Hepatocyte (in vitro differentiated cells): ENCODE results near the gene CPXCR1. TPM values are rescaled to one million over a fixed set of nuclear protein-coding genes. Genes with fewer than 3 reads are reported as not detected.
"Not testable (repeated sequence)": the region's sequence is repeated elsewhere in the genome, so short reads cannot be mapped to it uniquely, and the experiment has no call there.

Experiments
- DNase-seq: peaks from one replicate; pipeline ENCODE4 v3.0.0-alpha.2; 2016; ENCODE audit warnings: low spot score
- H2AFZ ChIP-seq: fragments of 200-600 bp; sonication (generic); 2 replicates; pipeline ENCODE4 v1.6.0; 2016; ENCODE audit warnings: antibody characterized with exemption, mild to moderate bottlenecking
- H3K27ac ChIP-seq: fragments of 200-600 bp; sonication (generic); 2 replicates; pipeline ENCODE4 v1.5.1; 2016; ENCODE audit warnings: mild to moderate bottlenecking
- H3K27me3 ChIP-seq: fragments of 200-600 bp; sonication (generic); 2 replicates; pipeline ENCODE4 v1.6.1; 2016
- H3K36me3 ChIP-seq: fragments of 200-600 bp; sonication (generic); replicated peaks from 2 replicates; pipeline ENCODE4 v1.5.1; 2016; ENCODE audit warnings: low read depth; ENCODE audit not compliant: insufficient read depth
- H3K4me1 ChIP-seq: fragments of 200-600 bp; sonication (generic); 2 replicates; pipeline ENCODE4 v1.5.1; 2016; ENCODE audit warnings: mild to moderate bottlenecking, moderate library complexity; ENCODE audit not compliant: insufficient read depth
- H3K4me2 ChIP-seq: fragments of 200-600 bp; sonication (generic); 2 replicates; pipeline ENCODE4 v1.6.0; 2016
- H3K4me3 ChIP-seq: fragments of 200-600 bp; sonication (generic); 2 replicates; pipeline ENCODE4 v1.5.1; 2016; ENCODE audit warnings: mild to moderate bottlenecking
- H3K79me2 ChIP-seq: fragments of 200-600 bp; sonication (generic); 2 replicates; pipeline ENCODE4 v1.6.0; 2017; ENCODE audit warnings: mild to moderate bottlenecking
- H3K9me2 ChIP-seq: fragments of 200-600 bp; sonication (generic); replicated peaks from 2 replicates; pipeline ENCODE4 v1.6.0; 2017; ENCODE audit warnings: mild to moderate bottlenecking; ENCODE audit not compliant: insufficient read depth
- H3K9me3 ChIP-seq: fragments of 200-600 bp; sonication (generic); 2 replicates; pipeline ENCODE4 v1.5.1; 2016; ENCODE audit warnings: low read depth, mild to moderate bottlenecking
- H4K20me1 ChIP-seq: fragments of 200-600 bp; sonication (generic); 2 replicates; pipeline ENCODE4 v1.6.0; 2016; ENCODE audit warnings: mild to moderate bottlenecking; ENCODE audit not compliant: insufficient read depth, poor library complexity, severe bottlenecking
- EZH2 ChIP-seq: fragments of 200-600 bp; sonication (generic); IDR thresholded peaks from 2 replicates; pipeline ENCODE4 v1.6.1; 2016; ENCODE audit warnings: antibody characterized with exemption, mild to moderate bottlenecking, borderline replicate concordance
- EZH2phosphoT487 ChIP-seq: fragments of 200-600 bp; sonication (generic); IDR thresholded peaks from one replicate; pipeline ENCODE4 v1.6.1; 2018; ENCODE audit warnings: antibody characterized with exemption, mild to moderate bottlenecking, low read depth, moderate library complexity; ENCODE audit not compliant: unreplicated experiment, severe bottlenecking
- WGBS: methylation state at CpG from one replicate; pipeline ENCODE4 v1.1.6; 2016; ENCODE audit warnings: low lambda C conversion rate; ENCODE audit errors: missing lambda C conversion rate; 5-methylcytosine and 5-hydroxymethylcytosine counted together
- polyA plus RNA-seq: library from polyadenylated mRNA; unstranded; fragments of >200 nt; fragmentation: Nextera tagmentation; extraction: Ambion mirVana; gene quantifications from 2 replicates; pipeline ENCODE4 v1.2.1, GENCODE V29; 2016
- total RNA-seq: library from RNA; depleted of rRNA; stranded (reverse); fragments of >200 nt; gene quantifications from 2 replicates; pipeline ENCODE4 v1.2.3, GENCODE V29; 2014
- TF ChIP-seq, protein P1 (sequence below): fragments of 200-600 bp; sonication (generic); IDR thresholded peaks from 2 replicates; pipeline ENCODE4 v1.5.1; 2016; ENCODE audit warnings: antibody characterized with exemption, mild to moderate bottlenecking; ENCODE audit not compliant: poor library complexity

The CPXCR1 gene
- total RNA-seq (not detected in 2 replicates), polyA plus RNA-seq (not detected in 2 replicates)

DNA sequence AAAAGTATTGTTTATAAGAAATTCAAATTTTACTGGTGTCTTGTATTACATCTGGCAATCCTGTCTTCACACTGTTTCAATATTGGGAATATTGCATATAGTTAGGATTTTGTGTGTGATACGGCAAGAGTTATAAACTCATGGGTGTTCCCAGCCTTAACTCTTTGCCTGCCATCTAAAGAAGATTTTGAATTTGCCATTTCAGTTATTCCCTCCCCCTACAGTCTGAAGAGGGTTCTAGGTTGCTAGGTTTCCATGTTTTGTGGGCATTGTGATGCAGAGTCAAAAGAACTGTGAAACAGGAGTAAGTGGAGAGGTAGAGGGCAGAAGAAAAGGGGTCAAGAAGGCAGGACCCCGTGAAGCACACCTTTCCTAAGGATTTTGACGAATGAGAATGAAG lies at the start of gene CPXCR1:
Gene CPXCR1, plus strand, starts transcription at position 301 of the 400 bp plus-strand sequence. CDS start 6,190 bp downstream, outside the sequence.
- 78% methylated on average over 3 of the region's 3 CpGs for WGBS
- DNase-seq: no peak
- no peaks in the 10 kb centered on the region for H4K20me1 ChIP-seq
- no peaks in the 10 kb centered on the region for H3K9me3 ChIP-seq
- no peaks in the 10 kb centered on the region for H3K27me3 ChIP-seq
- H3K4me2 ChIP-seq: no peak within 1 kb of the TSS
- no peak within 1 kb of the TSS for H2AFZ ChIP-seq
- TF ChIP-seq, protein P1, sequence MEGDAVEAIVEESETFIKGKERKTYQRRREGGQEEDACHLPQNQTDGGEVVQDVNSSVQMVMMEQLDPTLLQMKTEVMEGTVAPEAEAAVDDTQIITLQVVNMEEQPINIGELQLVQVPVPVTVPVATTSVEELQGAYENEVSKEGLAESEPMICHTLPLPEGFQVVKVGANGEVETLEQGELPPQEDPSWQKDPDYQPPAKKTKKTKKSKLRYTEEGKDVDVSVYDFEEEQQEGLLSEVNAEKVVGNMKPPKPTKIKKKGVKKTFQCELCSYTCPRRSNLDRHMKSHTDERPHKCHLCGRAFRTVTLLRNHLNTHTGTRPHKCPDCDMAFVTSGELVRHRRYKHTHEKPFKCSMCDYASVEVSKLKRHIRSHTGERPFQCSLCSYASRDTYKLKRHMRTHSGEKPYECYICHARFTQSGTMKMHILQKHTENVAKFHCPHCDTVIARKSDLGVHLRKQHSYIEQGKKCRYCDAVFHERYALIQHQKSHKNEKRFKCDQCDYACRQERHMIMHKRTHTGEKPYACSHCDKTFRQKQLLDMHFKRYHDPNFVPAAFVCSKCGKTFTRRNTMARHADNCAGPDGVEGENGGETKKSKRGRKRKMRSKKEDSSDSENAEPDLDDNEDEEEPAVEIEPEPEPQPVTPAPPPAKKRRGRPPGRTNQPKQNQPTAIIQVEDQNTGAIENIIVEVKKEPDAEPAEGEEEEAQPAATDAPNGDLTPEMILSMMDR: no peak
- TF ChIP-seq EZH2phosphoT487 (no peak), EZH2 (no peak)
- H3K27ac ChIP-seq: no peak within 1 kb of the TSS
- H3K9me2 ChIP-seq: no peaks in the 10 kb centered on the region
- H3K79me2 ChIP-seq: no peaks in the 10 kb centered on the region
- no peaks in the 10 kb centered on the region for H3K4me1 ChIP-seq
- no peaks in the 10 kb centered on the region for H3K36me3 ChIP-seq
- no peak within 1 kb of the TSS for H3K4me3 ChIP-seq

DNA sequence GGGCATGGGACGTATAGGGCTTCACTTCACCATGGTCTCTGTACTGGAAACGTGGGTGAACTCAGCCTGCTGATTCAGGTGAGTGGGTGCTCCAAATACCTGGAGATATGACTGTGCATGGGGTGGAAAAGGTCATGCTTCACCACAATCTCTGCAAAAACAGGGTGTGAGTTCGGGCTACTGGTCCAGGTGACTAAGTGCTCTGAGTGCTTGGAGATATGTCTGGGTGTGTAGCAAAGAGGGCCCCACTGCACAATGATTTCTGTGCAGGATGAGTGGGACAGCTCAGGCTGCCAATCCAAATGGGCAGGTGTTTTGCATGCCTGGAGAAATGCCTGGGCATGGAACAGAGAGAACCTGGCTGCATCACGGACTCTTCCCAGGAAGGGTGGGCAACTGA lies 11.2 kb upstream of the CPXCR1 start:
- WGBS: 91% methylated on average over 4 of the region's 4 CpGs
- TF ChIP-seq EZH2phosphoT487: no peak
- no peak for TF ChIP-seq EZH2
- TF ChIP-seq, protein P1: no peak
- Histone ChIP-seq H3K27me3 (no peaks in the 10 kb centered on the region), H3K4me3 (no peak overlapping the region), H3K27ac (no peak overlapping the region), H3K36me3 (no peaks in the 10 kb centered on the region), H3K79me2 (no peaks in the 10 kb centered on the region), H3K4me2 (no peak overlapping the region), H4K20me1 (no peaks in the 10 kb centered on the region), H2AFZ (no peak overlapping the region), H3K4me1 (no peaks in the 10 kb centered on the region), H3K9me2 (no peaks in the 10 kb centered on the region), H3K9me3 (no peaks in the 10 kb centered on the region)
- no peak for DNase-seq

DNA sequence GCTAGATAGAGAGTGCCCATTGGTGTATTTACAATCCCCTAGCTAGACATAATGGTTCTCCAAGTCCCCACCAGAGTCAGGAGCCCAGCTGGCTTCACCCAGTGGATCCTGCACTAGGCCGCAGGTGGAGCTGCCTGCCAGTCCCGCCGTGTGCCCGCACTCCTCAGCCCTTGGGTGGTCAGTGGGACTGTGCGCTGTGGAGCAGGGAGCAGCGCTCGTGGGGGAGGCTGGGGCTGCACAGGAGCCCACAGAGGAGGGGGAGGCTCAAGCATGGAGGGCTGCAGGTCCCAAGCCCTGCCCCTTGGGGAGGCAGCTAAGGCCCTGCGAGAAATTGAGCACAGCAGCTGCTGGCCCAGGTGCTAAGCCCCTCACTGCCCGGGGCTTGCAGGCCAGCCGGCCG lies 810 bp upstream of the CPXCR1 start:
- H3K4me2 ChIP-seq, H3K27me3 ChIP-seq, H3K4me1 ChIP-seq, H3K9me3 ChIP-seq, H3K27ac ChIP-seq, H3K4me3 ChIP-seq, H3K79me2 ChIP-seq, H3K36me3 ChIP-seq, DNase-seq, H2AFZ ChIP-seq, H3K9me2 ChIP-seq, H4K20me1 ChIP-seq: not testable (repeated sequence)
- 97% methylated on average over 11 of the region's 11 CpGs for WGBS

DNA sequence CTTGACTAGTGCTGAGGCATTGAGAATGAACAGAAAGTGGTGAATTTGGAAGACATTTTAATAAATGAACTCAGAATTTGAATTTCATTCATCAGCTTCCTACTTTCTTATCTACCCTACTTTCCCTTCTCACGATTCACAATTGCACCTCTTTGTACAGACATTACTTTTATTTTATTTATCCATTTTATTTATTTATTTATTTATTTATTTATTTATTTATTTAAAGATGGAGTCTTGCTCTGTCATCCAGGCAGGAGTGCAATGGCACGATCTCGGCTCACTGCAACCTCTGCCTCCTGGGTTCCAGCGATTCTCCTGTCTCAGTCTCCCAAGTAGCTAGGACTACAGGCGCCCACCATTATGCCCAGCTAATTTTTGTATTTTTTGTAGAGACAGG lies 5.3 kb downstream of the CPXCR1 start:
- not testable (repeated sequence) for H3K9me2 ChIP-seq, H3K4me3 ChIP-seq, DNase-seq, H3K36me3 ChIP-seq, H4K20me1 ChIP-seq, H3K4me2 ChIP-seq, H3K79me2 ChIP-seq, H3K27ac ChIP-seq, H3K27me3 ChIP-seq, H3K4me1 ChIP-seq, H3K9me3 ChIP-seq, H2AFZ ChIP-seq
- WGBS: 94% methylated on average over 5 of the region's 5 CpGs

DNA sequence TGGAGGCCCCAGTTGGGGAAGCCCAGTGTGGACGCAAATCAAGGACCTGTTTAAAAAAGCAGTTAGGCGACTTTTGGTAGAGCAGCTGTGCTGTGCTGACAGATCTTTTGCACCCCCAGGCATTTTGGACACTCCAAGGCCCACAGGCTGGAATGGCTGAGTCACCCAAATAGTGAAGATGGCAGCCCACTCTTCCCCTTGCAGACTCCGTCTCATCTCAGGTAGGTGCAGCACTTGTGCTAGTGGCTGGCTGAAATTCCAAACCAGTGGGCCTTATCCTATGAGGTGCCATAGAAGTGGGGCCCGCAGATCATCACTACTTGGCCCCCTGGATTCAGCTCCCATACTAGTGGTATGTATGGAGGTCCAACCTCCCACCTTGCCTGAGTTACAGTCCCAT lies 42.8 kb downstream of the CPXCR1 start:
- H4K20me1 ChIP-seq: no peaks in the 10 kb centered on the region
- no peak overlapping the region for H3K4me3 ChIP-seq
- no peak overlapping the region for H2AFZ ChIP-seq
- no peak for DNase-seq
- H3K36me3 ChIP-seq: no peaks in the 10 kb centered on the region
- TF ChIP-seq EZH2: no peak
- no peak for TF ChIP-seq EZH2phosphoT487
- TF ChIP-seq, protein P1: no peak
- no peak overlapping the region for H3K4me2 ChIP-seq
- H3K9me3 ChIP-seq: no peaks in the 10 kb centered on the region
- no peaks in the 10 kb centered on the region for H3K4me1 ChIP-seq
- 66% methylated on average over 4 of the region's 4 CpGs for WGBS
- H3K79me2 ChIP-seq: no peaks in the 10 kb centered on the region
- H3K27ac ChIP-seq: no peak overlapping the region
- H3K9me2 ChIP-seq: no peaks in the 10 kb centered on the region
- H3K27me3 ChIP-seq: no peaks in the 10 kb centered on the region
